Right ventricle myocardium inferior (tissue), 1 donor: ENCODE data around the gene CACNG3. TPM values are rescaled to one million over a fixed set of nuclear protein-coding genes. Genes with fewer than 3 reads are reported as not detected.
"Not testable (repeated sequence)": the region's sequence is repeated elsewhere in the genome, so short reads cannot be mapped to it uniquely, and the experiment has no call there.

Source experiments
- ATAC-seq: fragments of 200-7000 bp; cut with Tn5 transposase; one replicate; pipeline ENCODE4 v1.9.1; 2020; ENCODE audit warnings: mild to moderate bottlenecking, moderate library complexity
- DNase-seq: peaks from one replicate; pipeline ENCODE4 v3.0.0; 2021; ENCODE audit errors: missing footprints
- intact Hi-C: fragments of 100-400 bp; cut with DNase I; formaldehyde crosslinking; loops from one replicate; pipeline ENCODE4 v1.11.0; 2022
- long read RNA-seq: library from polyadenylated mRNA; unstranded; transcript quantifications from one replicate; pipeline ENCODE4 v2.0.0, GENCODE V29; 2021
- total RNA-seq: library from RNA; stranded (reverse); fragmentation: NEBNext Ultra II Directional; extraction: Animal tissue kit (Norgen Biotek cat#: 25700); gene quantifications from one replicate; pipeline ENCODE4 v1.2.1, GENCODE V29; 2021
- donor health status: DM: no; HTN: yes; CAD: no; lungs with severe emphysema.

CACNG3 gene
- not detected for total RNA-seq
- long read RNA-seq = 0 reads

- DNase-seq (peak; percentile 69), ATAC-seq (no peak)
- intact Hi-C loops = no loop called here
These were observed at the start of gene CACNG3 for GRCh38 chr16:24255456-24256371. CACNG3 (plus strand) TSS chr16:24256335; CDS start chr16:24256755, 420 bp downstream.

- ATAC-seq (no peak), DNase-seq (no peak)
- intact Hi-C loops = no loop called here
These were observed 49.2 kb upstream of the CACNG3 start for GRCh38 chr16:24206926-24207325.

GRCh38 chr16:24208710-24209109 is 47.4 kb upstream of the CACNG3 start:
- ATAC-seq = peak; percentile 46
- intact Hi-C loops = no loop called here
- no peak for DNase-seq

GRCh38 chr16:24214992-24215391 is 41.1 kb upstream of the CACNG3 start:
- intact Hi-C loops = no loop called here
- no peak for DNase-seq
- ATAC-seq = no peak

GRCh38 chr16:24216961-24217360 is 39.2 kb upstream of the CACNG3 start:
- DNase-seq (no peak), ATAC-seq (no peak)
- intact Hi-C loops = no loop called here

- DNase-seq = no peak
- ATAC-seq = no peak
- intact Hi-C loops = no loop called here
These were observed 38.7 kb upstream of the CACNG3 start for GRCh38 chr16:24217461-24217860.

GRCh38 chr16:24218299-24218698 is 37.8 kb upstream of the CACNG3 start:
- ATAC-seq (no peak), DNase-seq (no peak)
- intact Hi-C loops = no loop called here

GRCh38 chr16:24221219-24221618 is 34.9 kb upstream of the CACNG3 start:
- no peak for DNase-seq
- ATAC-seq = no peak
- intact Hi-C loops = no loop called here

GRCh38 chr16:24228514-24228913 is 27.6 kb upstream of the CACNG3 start:
- DNase-seq = no peak
- intact Hi-C loops = no loop called here
- ATAC-seq = no peak

- DNase-seq (no peak), ATAC-seq (no peak)
- intact Hi-C loops = no loop called here
These were observed 23.2 kb upstream of the CACNG3 start for GRCh38 chr16:24232936-24233335.

GRCh38 chr16:24234737-24235136 is 21.4 kb upstream of the CACNG3 start:
- DNase-seq (no peak), ATAC-seq (no peak)
- intact Hi-C loops = no loop called here

- ATAC-seq (no peak), DNase-seq (no peak)
- intact Hi-C loops = no loop called here
These were observed 20.3 kb upstream of the CACNG3 start for GRCh38 chr16:24235806-24236205.

GRCh38 chr16:24238846-24239245 is 17.3 kb upstream of the CACNG3 start:
- intact Hi-C loops, DNase-seq, ATAC-seq: not testable (repeated sequence)

- intact Hi-C loops = no loop called here
- DNase-seq (no peak), ATAC-seq (no peak)
These were observed 9.1 kb upstream of the CACNG3 start for GRCh38 chr16:24246911-24247607.

GRCh38 chr16:24253192-24253591 is 2.9 kb upstream of the CACNG3 start:
- ATAC-seq = no peak
- intact Hi-C loops = loop anchor here (1.0 to 2.0 kb wide), 3 partner anchors 182 to 252 kb away; no protein-coding TSS in a partner anchor
- DNase-seq = no peak

GRCh38 chr16:24257958-24258357 is 1.8 kb downstream of the CACNG3 start:
- intact Hi-C loops = no loop called here
- ATAC-seq (no peak), DNase-seq (no peak)

- intact Hi-C loops = no loop called here
These were observed 2.7 kb downstream of the CACNG3 start for GRCh38 chr16:24258791-24259190.

GRCh38 chr16:24262816-24263215 is 6.7 kb downstream of the CACNG3 start:
- no peak for DNase-seq
- intact Hi-C loops = no loop called here
- no peak for ATAC-seq

More at GRCh38 chr16:24258791-24259190, 2.7 kb downstream of the CACNG3 start:
- ATAC-seq = no peak
- DNase-seq = no peak

GRCh38 chr16:24270721-24271442 is 14.7 kb downstream of the CACNG3 start:
- no peak for ATAC-seq
- intact Hi-C loops = no loop called here
- no peak for DNase-seq
